H9 (cell line): ENCODE measurements around the gene PBX1. TPM values are rescaled to one million over a fixed set of nuclear protein-coding genes. Genes with fewer than 3 reads are reported as not detected.

Experiments
- DNase-seq: peaks from one replicate; pipeline ENCODE4 v3.0.0-alpha.2; 2017
- H2AFZ ChIP-seq: one replicate; pipeline ENCODE4 v1.6.1; 2013; ENCODE audit warnings: mild to moderate bottlenecking, low read length, control low read depth, moderate library complexity
- H2AK5ac ChIP-seq: 2 replicates; pipeline ENCODE4 v1.6.1; 2013; ENCODE audit warnings: low read length, control low read depth, mixed read lengths; ENCODE audit not compliant: insufficient read length
- H2BK120ac ChIP-seq: one replicate; pipeline ENCODE4 v1.6.1; 2013; ENCODE audit warnings: low read depth, mild to moderate bottlenecking, low read length, control low read depth, inconsistent platforms; ENCODE audit not compliant: poor library complexity, severe bottlenecking
- H2BK12ac ChIP-seq: 2 replicates; pipeline ENCODE4 v1.6.1; 2013; ENCODE audit warnings: low read length, control low read depth, mixed read lengths, low read depth; ENCODE audit not compliant: insufficient read length
- H2BK15ac ChIP-seq: 2 replicates; pipeline ENCODE4 v1.6.1; 2013; ENCODE audit warnings: low read depth, low read length, control low read depth
- H2BK20ac ChIP-seq: one replicate; pipeline ENCODE4 v1.6.1; 2013; ENCODE audit warnings: low read depth, mild to moderate bottlenecking, low read length, control low read depth, inconsistent platforms; ENCODE audit not compliant: poor library complexity, severe bottlenecking
- H2BK5ac ChIP-seq: 2 replicates; pipeline ENCODE4 v1.6.1; 2013; ENCODE audit warnings: low read length, control low read depth, mixed read lengths; ENCODE audit not compliant: insufficient read length
- H3K14ac ChIP-seq: 2 replicates; pipeline ENCODE4 v1.6.1; 2013; ENCODE audit warnings: low read length, control low read depth; ENCODE audit not compliant: insufficient read depth
- H3K18ac ChIP-seq: 2 replicates; pipeline ENCODE4 v1.6.1; 2013; ENCODE audit warnings: low read depth, mild to moderate bottlenecking, mixed read lengths, low read length, control low read depth; ENCODE audit not compliant: insufficient read length
- H3K23ac ChIP-seq: 2 replicates; pipeline ENCODE4 v1.6.1; 2013; ENCODE audit warnings: low read length, control low read depth, mixed read lengths, low read depth; ENCODE audit not compliant: insufficient read length
- H3K23me2 ChIP-seq: 2 replicates; pipeline ENCODE4 v1.6.1; 2013; ENCODE audit warnings: low read depth, mild to moderate bottlenecking, mixed read lengths, low read length, control low read depth; ENCODE audit not compliant: insufficient read length, poor library complexity, severe bottlenecking
- H3K27ac ChIP-seq: 2 replicates; pipeline ENCODE4 v1.5.1; 2013; ENCODE audit warnings: low read length, control low read depth, mixed read lengths, low read depth; ENCODE audit not compliant: insufficient read length
- H3K27me3 ChIP-seq: 2 replicates; pipeline ENCODE4 v1.6.1; 2013; ENCODE audit warnings: low read length, control low read depth, inconsistent platforms; ENCODE audit not compliant: insufficient read depth
- H3K4ac ChIP-seq: 2 replicates; pipeline ENCODE4 v1.6.1; 2013; ENCODE audit warnings: low read depth, mild to moderate bottlenecking, control low read depth, inconsistent platforms, low read length, moderate library complexity
- H3K4me1 ChIP-seq: 2 replicates; pipeline ENCODE4 v1.6.1; 2013; ENCODE audit warnings: low read length, control low read depth, inconsistent platforms; ENCODE audit not compliant: insufficient read depth
- H3K4me2 ChIP-seq: 2 replicates; pipeline ENCODE4 v1.6.1; 2013; ENCODE audit warnings: low read length, control low read depth, mixed read lengths; ENCODE audit not compliant: insufficient read length, insufficient read depth
- H3K56ac ChIP-seq: 2 replicates; pipeline ENCODE4 v1.6.1; 2013; ENCODE audit warnings: low read depth, mild to moderate bottlenecking, mixed read lengths, low read length, control low read depth; ENCODE audit not compliant: insufficient read length
- H3K79me1 ChIP-seq: 2 replicates; pipeline ENCODE4 v1.6.1; 2013; ENCODE audit warnings: low read depth, mild to moderate bottlenecking, moderate library complexity, low read length, control low read depth, inconsistent platforms; ENCODE audit not compliant: insufficient read depth, poor library complexity, severe bottlenecking
- H3K79me2 ChIP-seq: 2 replicates; pipeline ENCODE4 v1.6.1; 2013; ENCODE audit warnings: low read length, control low read depth, inconsistent platforms; ENCODE audit not compliant: insufficient read depth
- H3K9ac ChIP-seq: 2 replicates; pipeline ENCODE4 v1.6.1; 2013; ENCODE audit warnings: low read length, control low read depth, mixed read lengths; ENCODE audit not compliant: insufficient read length; ENCODE audit errors: extremely low read depth
- H3K9me3 ChIP-seq: one replicate; pipeline ENCODE4 v1.6.1; 2013; ENCODE audit warnings: low read depth, low read length, inconsistent platforms; ENCODE audit not compliant: control insufficient read depth
- H3T11ph ChIP-seq: one replicate; pipeline ENCODE4 v1.6.1; 2013; ENCODE audit warnings: mild to moderate bottlenecking, low read length, control low read depth, inconsistent platforms
- H4K20me1 ChIP-seq: one replicate; pipeline ENCODE4 v1.6.1; 2013; ENCODE audit not compliant: control insufficient read depth, insufficient read length, insufficient read depth
- H4K5ac ChIP-seq: 2 replicates; pipeline ENCODE4 v1.6.1; 2013; ENCODE audit warnings: low read depth, mild to moderate bottlenecking, mixed read lengths, low read length, control low read depth; ENCODE audit not compliant: insufficient read length
- H4K8ac ChIP-seq: replicated peaks from 2 replicates; pipeline ENCODE4 v1.6.1; 2013; ENCODE audit warnings: low read length, control low read depth, mixed read lengths, low read depth; ENCODE audit not compliant: insufficient read length
- H4K91ac ChIP-seq: 2 replicates; pipeline ENCODE4 v1.6.1; 2013; ENCODE audit warnings: low read depth, mild to moderate bottlenecking, moderate library complexity, mixed read lengths, low read length, control low read depth; ENCODE audit not compliant: insufficient read length
- H3K27ac Mint-ChIP-seq, 3 experiments: 2 replicates in 2 of 3; 3 replicates in 1 of 3; pipeline ENCODE4 v1.8.0; 2020 to 2021; ENCODE audit warnings: mixed read lengths in 3 of 3, mild to moderate bottlenecking in 1 of 3, moderate library complexity in 1 of 3
- H3K27me3 Mint-ChIP-seq: 2 replicates; pipeline ENCODE4 v1.8.0; 2021; ENCODE audit warnings: low read depth, mild to moderate bottlenecking, moderate library complexity, mixed read lengths
- H3K36me3 Mint-ChIP-seq, 3 experiments: 2 replicates in 2 of 3; 3 replicates in 1 of 3; pipeline ENCODE4 v1.8.0; 2020 to 2021; ENCODE audit warnings: low read depth in 3 of 3, mixed read lengths in 3 of 3; ENCODE audit not compliant: insufficient read depth in 1 of 3
- H3K4me1 Mint-ChIP-seq, 2 experiments: 2 replicates each; pipeline ENCODE4 v1.8.0; 2020; ENCODE audit warnings: mixed read lengths in 2 of 2
- H3K4me3 Mint-ChIP-seq, 2 experiments: 2 replicates in 1 of 2; 3 replicates in 1 of 2; pipeline ENCODE4 v1.8.0; 2020 to 2021; ENCODE audit warnings: mild to moderate bottlenecking in 2 of 2, mixed read lengths in 2 of 2, moderate library complexity in 1 of 2
- H3K9me3 Mint-ChIP-seq, 2 experiments: 2 replicates in 1 of 2; 3 replicates in 1 of 2; pipeline ENCODE4 v1.8.0; 2020; ENCODE audit warnings: mild to moderate bottlenecking in 2 of 2, mixed read lengths in 2 of 2, moderate library complexity in 1 of 2
- WGBS: extraction: QIAGEN DNeasy Blood & Tissue Kit; methylation state at CpG from one replicate; pipeline ENCODE4 v1.1.7; 2013; ENCODE audit warnings: missing lambda C conversion rate, low lambda C conversion rate, mixed read lengths; ENCODE audit not compliant: insufficient read length; ENCODE audit errors: extremely low coverage; 5-methylcytosine and 5-hydroxymethylcytosine counted together
- total RNA-seq: library from RNA; stranded (reverse); gene quantifications from 2 replicates; pipeline ENCODE4 v1.2.1, GENCODE V29; 2021
- TF ChIP-seq, protein P1 (sequence below): fragments of 200-600 bp; sonication (generic); conservative IDR thresholded peaks from 3 replicates; pipeline ENCODE4 v1.8.0; 2021; ENCODE audit warnings: antibody characterized with exemption, mild to moderate bottlenecking

PBX1 gene
- total RNA-seq, 1 experiment from 2014 or later: 142 TPM

- Histone ChIP-seq H4K20me1 (no peaks in the 10 kb centered on the region), H4K8ac (no peak overlapping the region), H3K4me2 (no peak overlapping the region), H3T11ph (no peak overlapping the region), H2BK120ac (no peak overlapping the region), H2AK5ac (no peak overlapping the region), H2BK20ac (no peak overlapping the region), H3K4me1 (no peaks in the 10 kb centered on the region), H2BK15ac (no peak overlapping the region), H3K4ac (no peak overlapping the region), H3K79me1 (no peaks in the 10 kb centered on the region), H3K23me2 (no peaks in the 10 kb centered on the region), H4K5ac (no peak overlapping the region), H2BK5ac (no peak overlapping the region), H3K14ac (no peak overlapping the region), H2BK12ac (no peak overlapping the region), H3K56ac (no peak overlapping the region), H3K79me2 (no peaks in the 10 kb centered on the region), H4K91ac (no peak overlapping the region), H3K9ac (no peak overlapping the region), H2AFZ (no peak overlapping the region), H3K27ac (no peak overlapping the region), H3K18ac (no peak overlapping the region), H3K23ac (no peak overlapping the region), H3K27me3 (no peaks in the 10 kb centered on the region), H3K9me3 (no peaks in the 10 kb centered on the region)
- no peak overlapping the region for H3K4me3 Mint-ChIP-seq
- no CpG with 5 or more reads among the region's 5 CpGs for WGBS
- peak overlapping the region in 2 of 3 experiments; percentile 52 to 61; a peak in 5 of 7 replicates for H3K27ac Mint-ChIP-seq
- DNase-seq: no peak
- TF ChIP-seq, protein P1, sequence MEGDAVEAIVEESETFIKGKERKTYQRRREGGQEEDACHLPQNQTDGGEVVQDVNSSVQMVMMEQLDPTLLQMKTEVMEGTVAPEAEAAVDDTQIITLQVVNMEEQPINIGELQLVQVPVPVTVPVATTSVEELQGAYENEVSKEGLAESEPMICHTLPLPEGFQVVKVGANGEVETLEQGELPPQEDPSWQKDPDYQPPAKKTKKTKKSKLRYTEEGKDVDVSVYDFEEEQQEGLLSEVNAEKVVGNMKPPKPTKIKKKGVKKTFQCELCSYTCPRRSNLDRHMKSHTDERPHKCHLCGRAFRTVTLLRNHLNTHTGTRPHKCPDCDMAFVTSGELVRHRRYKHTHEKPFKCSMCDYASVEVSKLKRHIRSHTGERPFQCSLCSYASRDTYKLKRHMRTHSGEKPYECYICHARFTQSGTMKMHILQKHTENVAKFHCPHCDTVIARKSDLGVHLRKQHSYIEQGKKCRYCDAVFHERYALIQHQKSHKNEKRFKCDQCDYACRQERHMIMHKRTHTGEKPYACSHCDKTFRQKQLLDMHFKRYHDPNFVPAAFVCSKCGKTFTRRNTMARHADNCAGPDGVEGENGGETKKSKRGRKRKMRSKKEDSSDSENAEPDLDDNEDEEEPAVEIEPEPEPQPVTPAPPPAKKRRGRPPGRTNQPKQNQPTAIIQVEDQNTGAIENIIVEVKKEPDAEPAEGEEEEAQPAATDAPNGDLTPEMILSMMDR: no peak
- no peaks in the 10 kb centered on the region; the same call in 1 of the 2 replicates for H3K27me3 Mint-ChIP-seq
- H3K9me3 Mint-ChIP-seq: no peaks in the 10 kb centered on the region
- H3K4me1 Mint-ChIP-seq: peaks cover 13 to 16% of the 10 kb centered on the region in 2 experiments
- H3K36me3 Mint-ChIP-seq: peaks cover 35 to 65% (median 47%) of the 10 kb centered on the region in 3 experiments
Observed at GRCh38 chr1:164823486-164824279, 264.7 kb downstream of the PBX1 start.
